ENCODE data around the gene PRIM1.
"Not testable (repeated sequence)": the region's sequence is repeated elsewhere in the genome, so short reads cannot be mapped to it uniquely, and the experiment has no call there.

PRIM1 gene

GRCh38 chr12:56751712-56752598, at the start of gene PRIM1:
Gene PRIM1 (minus strand): TSS chr12:56752323. CDS start chr12:56752298, 25 bp downstream.
- peak within 1 kb of the TSS; percentile 84 for H3K4me3 ChIP-seq (ENCODE audit: low read depth, low read length)

GRCh38 chr12:56800221-56800620, 48.1 kb upstream of the PRIM1 start:
- no peak overlapping the region for H3K4me3 ChIP-seq (ENCODE audit: low read depth, low read length)

GRCh38 chr12:56799345-56799744, 47.2 kb upstream of the PRIM1 start:
- H3K4me3 ChIP-seq (ENCODE audit: low read depth, low read length) = not testable (repeated sequence)

- not testable (repeated sequence) for H3K4me3 ChIP-seq (ENCODE audit: low read depth, low read length)
Observed at GRCh38 chr12:56795791-56796190, 43.7 kb upstream of the PRIM1 start.

GRCh38 chr12:56795046-56795562, 43.0 kb upstream of the PRIM1 start:
- H3K4me3 ChIP-seq (ENCODE audit: low read depth, low read length) = not testable (repeated sequence)

- not testable (repeated sequence) for H3K4me3 ChIP-seq (ENCODE audit: low read depth, low read length)
Observed at GRCh38 chr12:56793124-56793523, 41.0 kb upstream of the PRIM1 start.

- no peak overlapping the region for H3K4me3 ChIP-seq (ENCODE audit: low read depth, low read length)
Observed at GRCh38 chr12:56792678-56793077, 40.6 kb upstream of the PRIM1 start.

GRCh38 chr12:56789429-56789828, 37.3 kb upstream of the PRIM1 start:
- not testable (repeated sequence) for H3K4me3 ChIP-seq (ENCODE audit: low read depth, low read length)

GRCh38 chr12:56787498-56787897, 35.4 kb upstream of the PRIM1 start:
- no peak overlapping the region for H3K4me3 ChIP-seq (ENCODE audit: low read depth, low read length)

- no peak overlapping the region for H3K4me3 ChIP-seq (ENCODE audit: low read depth, low read length)
Observed at GRCh38 chr12:56785874-56786273, 33.8 kb upstream of the PRIM1 start.

- H3K4me3 ChIP-seq (ENCODE audit: low read depth, low read length) = no peak overlapping the region
Observed at GRCh38 chr12:56785141-56785865, 33.2 kb upstream of the PRIM1 start.

GRCh38 chr12:56781726-56782125, 29.6 kb upstream of the PRIM1 start:
- no peak overlapping the region for H3K4me3 ChIP-seq (ENCODE audit: low read depth, low read length)

GRCh38 chr12:56778756-56779155, 26.6 kb upstream of the PRIM1 start:
- H3K4me3 ChIP-seq (ENCODE audit: low read depth, low read length) = no peak overlapping the region

GRCh38 chr12:56776654-56777053, 24.5 kb upstream of the PRIM1 start:
- no peak overlapping the region for H3K4me3 ChIP-seq (ENCODE audit: low read depth, low read length)

GRCh38 chr12:56775638-56776037, 23.5 kb upstream of the PRIM1 start:
- no peak overlapping the region for H3K4me3 ChIP-seq (ENCODE audit: low read depth, low read length)

- H3K4me3 ChIP-seq (ENCODE audit: low read depth, low read length) = no peak overlapping the region
Observed at GRCh38 chr12:56773113-56773512, 21.0 kb upstream of the PRIM1 start.

GRCh38 chr12:56772625-56773024, 20.5 kb upstream of the PRIM1 start:
- H3K4me3 ChIP-seq (ENCODE audit: low read depth, low read length) = no peak overlapping the region

GRCh38 chr12:56769868-56770267, 17.7 kb upstream of the PRIM1 start:
- no peak overlapping the region for H3K4me3 ChIP-seq (ENCODE audit: low read depth, low read length)

- no peak overlapping the region for H3K4me3 ChIP-seq (ENCODE audit: low read depth, low read length)
Observed at GRCh38 chr12:56768424-56768823, 16.3 kb upstream of the PRIM1 start.

GRCh38 chr12:56766535-56766934, 14.4 kb upstream of the PRIM1 start:
- H3K4me3 ChIP-seq (ENCODE audit: low read depth, low read length) = no peak overlapping the region

GRCh38 chr12:56763753-56764657, 11.9 kb upstream of the PRIM1 start:
- no peak overlapping the region for H3K4me3 ChIP-seq (ENCODE audit: low read depth, low read length)
